HEK293 (cell line): ENCODE data around the gene C16orf92.

ENCODE experiments used
- CTCF ChIA-PET: fragments of 350-600 bp; formaldehyde crosslinking; extraction: SDS; loops from one replicate; lab custom pipeline; 2021; ENCODE audit warnings: antibody characterized with exemption; lab: Yijun Ruan, JAX
- POLR2A ChIA-PET: fragments of 300-600 bp; formaldehyde crosslinking; extraction: SDS; loops from one replicate; lab custom pipeline; 2020; ENCODE audit warnings: antibody characterized with exemption, inconsistent platforms; lab: Yijun Ruan, JAX
- H3K27ac ChIP-seq: fragments of 200-500 bp; sonication (Bioruptor generic); 2 replicates; pipeline ENCODE4 v1.5.1; 2014; ENCODE audit warnings: low read depth, low read length, control low read depth, inconsistent platforms; ENCODE audit errors: extremely low read depth
- H3K36me3 ChIP-seq, 2 experiments: fragments of 200-500 bp in 1 of 2; sonication (Bioruptor generic) in 1 of 2; 1 replicate in 1 of 2; 2 replicates in 1 of 2; pipeline ENCODE4 v1.5.1; 2014 to 2017; ENCODE audit warnings: inconsistent platforms in 2 of 2, low read length in 2 of 2; ENCODE audit not compliant: control insufficient read depth in 2 of 2, insufficient read depth in 1 of 2
- H3K4me1 ChIP-seq: fragments of 200-500 bp; sonication (Bioruptor generic); 2 replicates; pipeline ENCODE4 v1.5.1; 2014; ENCODE audit warnings: mild to moderate bottlenecking, low read length, inconsistent platforms; ENCODE audit not compliant: control insufficient read depth, insufficient read depth
- H3K4me3 ChIP-seq: 2 replicates; pipeline ENCODE4 v1.5.1; 2011; ENCODE audit warnings: low read depth, mild to moderate bottlenecking, control low read depth, low read length, moderate library complexity
- H3K9me3 ChIP-seq: fragments of 200-500 bp; sonication (Bioruptor generic); 2 replicates; pipeline ENCODE4 v1.5.1; 2014; ENCODE audit warnings: low read depth, low read length, inconsistent platforms; ENCODE audit not compliant: control insufficient read depth, insufficient read depth
- GLI4 ChIP-seq: fragments of 450-650 bp; formaldehyde crosslinking; IDR thresholded peaks from 2 replicates; pipeline ENCODE4 v1.5.1; 2016; ENCODE audit warnings: missing biosample characterization, missing genetic modification characterization
- IKZF3 ChIP-seq: fragments of 450-650 bp; IDR thresholded peaks from 2 replicates; pipeline ENCODE4 v1.5.0; 2018; ENCODE audit warnings: missing biosample characterization, mild to moderate bottlenecking, missing genetic modification characterization, moderate library complexity
- RBAK ChIP-seq: fragments of 450-650 bp; formaldehyde crosslinking; IDR thresholded peaks from 2 replicates; pipeline ENCODE4 v1.5.1; 2016; ENCODE audit warnings: missing biosample characterization, missing genetic modification characterization
- ZBTB11 ChIP-seq: fragments of 450-650 bp; formaldehyde crosslinking; conservative IDR thresholded peaks from 2 replicates; pipeline ENCODE4 v1.5.1; 2016; ENCODE audit warnings: low read depth, missing biosample characterization, missing genetic modification characterization
- ZBTB26 ChIP-seq: fragments of 450-650 bp; formaldehyde crosslinking; optimal IDR thresholded peaks from 2 replicates; pipeline ENCODE3; 2016; ENCODE audit warnings: missing biosample characterization, mild to moderate bottlenecking, missing genetic modification characterization
- ZFHX2 ChIP-seq: fragments of 450-650 bp; formaldehyde crosslinking; conservative IDR thresholded peaks from 2 replicates; pipeline ENCODE4 v1.5.1; 2016; ENCODE audit warnings: missing biosample characterization, missing genetic modification characterization
- ZFP3 ChIP-seq: fragments of 450-650 bp; formaldehyde crosslinking; IDR thresholded peaks from 2 replicates; pipeline ENCODE4 v1.5.1; 2016; ENCODE audit warnings: low read depth, missing biosample characterization, missing genetic modification characterization
- ZNF133 ChIP-seq: fragments of 450-650 bp; formaldehyde crosslinking; IDR thresholded peaks from 2 replicates; pipeline ENCODE4 v1.5.1; 2016; ENCODE audit warnings: missing biosample characterization, missing genetic modification characterization
- ZNF138 ChIP-seq: fragments of 450-650 bp; formaldehyde crosslinking; IDR thresholded peaks from 2 replicates; pipeline ENCODE4 v1.5.1; 2016; ENCODE audit warnings: missing biosample characterization, missing genetic modification characterization, borderline replicate concordance
- ZNF148 ChIP-seq: fragments of 450-650 bp; formaldehyde crosslinking; IDR thresholded peaks from 2 replicates; pipeline ENCODE4 v1.5.0; 2017; ENCODE audit warnings: missing biosample characterization, missing genetic modification characterization, borderline replicate concordance
- ZNF184 ChIP-seq: fragments of 450-650 bp; IDR thresholded peaks from 2 replicates; pipeline ENCODE4 v1.5.1; 2018; ENCODE audit warnings: missing biosample characterization, mild to moderate bottlenecking, missing genetic modification characterization
- ZNF221 ChIP-seq: fragments of 450-650 bp; formaldehyde crosslinking; IDR thresholded peaks from 2 replicates; pipeline ENCODE4 v1.5.1; 2017; ENCODE audit warnings: missing biosample characterization, missing genetic modification characterization, borderline replicate concordance
- ZNF248 ChIP-seq: fragments of 450-650 bp; formaldehyde crosslinking; IDR thresholded peaks from 2 replicates; pipeline ENCODE4 v1.5.1; 2017; ENCODE audit warnings: missing biosample characterization, missing genetic modification characterization
- ZNF335 ChIP-seq: fragments of 450-650 bp; formaldehyde crosslinking; conservative IDR thresholded peaks from 2 replicates; pipeline ENCODE4 v1.5.1; 2016; ENCODE audit warnings: missing biosample characterization, missing genetic modification characterization
- ZNF350 ChIP-seq: fragments of 450-650 bp; formaldehyde crosslinking; IDR thresholded peaks from 2 replicates; pipeline ENCODE4 v1.5.0; 2017; ENCODE audit warnings: missing biosample characterization, mild to moderate bottlenecking, missing genetic modification characterization
- ZNF391 ChIP-seq: fragments of 450-650 bp; formaldehyde crosslinking; IDR thresholded peaks from 2 replicates; pipeline ENCODE4 v1.5.1; 2016; ENCODE audit warnings: low read depth, missing biosample characterization, missing genetic modification characterization, borderline replicate concordance
- ZNF416 ChIP-seq: fragments of 450-650 bp; formaldehyde crosslinking; IDR thresholded peaks from 2 replicates; pipeline ENCODE4 v1.5.1; 2016; ENCODE audit warnings: missing biosample characterization, missing genetic modification characterization
- ZNF555 ChIP-seq: fragments of 450-650 bp; formaldehyde crosslinking; conservative IDR thresholded peaks from 2 replicates; pipeline ENCODE4 v1.5.1; 2017; ENCODE audit warnings: missing biosample characterization, mild to moderate bottlenecking, missing genetic modification characterization, inconsistent platforms
- ZNF654 ChIP-seq: fragments of 450-650 bp; formaldehyde crosslinking; IDR thresholded peaks from 2 replicates; pipeline ENCODE4 v1.5.1; 2016; ENCODE audit warnings: low read depth, missing biosample characterization, missing genetic modification characterization
- ZNF677 ChIP-seq: fragments of 450-650 bp; IDR thresholded peaks from 2 replicates; pipeline ENCODE4 v1.5.0; 2018; ENCODE audit warnings: missing biosample characterization, mild to moderate bottlenecking, missing genetic modification characterization, moderate library complexity
- ZNF830 ChIP-seq: fragments of 450-650 bp; IDR thresholded peaks from 2 replicates; pipeline ENCODE4 v1.5.0; 2018; ENCODE audit warnings: missing biosample characterization, missing genetic modification characterization, low read depth, mild to moderate bottlenecking, moderate library complexity
- ZSCAN18 ChIP-seq: fragments of 450-650 bp; formaldehyde crosslinking; IDR thresholded peaks from 2 replicates; pipeline ENCODE4 v1.5.1; 2016; ENCODE audit warnings: missing biosample characterization, missing genetic modification characterization
- ZSCAN5A ChIP-seq: fragments of 450-650 bp; formaldehyde crosslinking; IDR thresholded peaks from 2 replicates; pipeline ENCODE4 v1.5.1; 2016; ENCODE audit warnings: missing biosample characterization, missing genetic modification characterization
- TF ChIP-seq, protein P1 (sequence below): fragments of 450-650 bp; formaldehyde crosslinking; IDR thresholded peaks from 2 replicates; pipeline ENCODE4 v1.5.1; 2016; ENCODE audit warnings: missing biosample characterization, missing genetic modification characterization

C16orf92 gene

GRCh38 chr16:29994600-29995323, 28.2 kb upstream of the C16orf92 start (continued):
- no peak for TF ChIP-seq ZNF654 (tag by site-specific recombination)
- no peak for TF ChIP-seq ZFHX2 (tag by site-specific recombination)
- TF ChIP-seq ZNF248: no peak
- TF ChIP-seq ZNF677: peak; percentile 98
- no peak for TF ChIP-seq ZNF133 (tag by site-specific recombination)
- TF ChIP-seq ZNF148 (tag by site-specific recombination): 0 out of 2 replicates have a peak, but pooled peaks have one; percentile 2
- TF ChIP-seq ZBTB11 (tag by site-specific recombination): peak; percentile 15; the same call in 1 of the 2 replicates
- no peak for TF ChIP-seq ZNF350 (tag by site-specific recombination)
- TF ChIP-seq ZNF184 (tag by site-specific recombination): no peak
- TF ChIP-seq ZNF830 (tag by site-specific recombination): no peak
- TF ChIP-seq ZNF221 (tag by site-specific recombination): no peak
- TF ChIP-seq GLI4: no peak
- no peak for TF ChIP-seq ZNF335 (tag by site-specific recombination)
- no peak for TF ChIP-seq IKZF3 (tag by site-specific recombination)
- TF ChIP-seq, protein P1, sequence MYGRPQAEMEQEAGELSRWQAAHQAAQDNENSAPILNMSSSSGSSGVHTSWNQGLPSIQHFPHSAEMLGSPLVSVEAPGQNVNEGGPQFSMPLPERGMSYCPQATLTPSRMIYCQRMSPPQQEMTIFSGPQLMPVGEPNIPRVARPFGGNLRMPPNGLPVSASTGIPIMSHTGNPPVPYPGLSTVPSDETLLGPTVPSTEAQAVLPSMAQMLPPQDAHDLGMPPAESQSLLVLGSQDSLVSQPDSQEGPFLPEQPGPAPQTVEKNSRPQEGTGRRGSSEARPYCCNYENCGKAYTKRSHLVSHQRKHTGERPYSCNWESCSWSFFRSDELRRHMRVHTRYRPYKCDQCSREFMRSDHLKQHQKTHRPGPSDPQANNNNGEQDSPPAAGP (tag by site-specific recombination): no peak
- no peak for TF ChIP-seq ZNF391 (tag by site-specific recombination)
- TF ChIP-seq ZNF138: no peak
- TF ChIP-seq, all 188 proteins: peak for 6

DNA sequence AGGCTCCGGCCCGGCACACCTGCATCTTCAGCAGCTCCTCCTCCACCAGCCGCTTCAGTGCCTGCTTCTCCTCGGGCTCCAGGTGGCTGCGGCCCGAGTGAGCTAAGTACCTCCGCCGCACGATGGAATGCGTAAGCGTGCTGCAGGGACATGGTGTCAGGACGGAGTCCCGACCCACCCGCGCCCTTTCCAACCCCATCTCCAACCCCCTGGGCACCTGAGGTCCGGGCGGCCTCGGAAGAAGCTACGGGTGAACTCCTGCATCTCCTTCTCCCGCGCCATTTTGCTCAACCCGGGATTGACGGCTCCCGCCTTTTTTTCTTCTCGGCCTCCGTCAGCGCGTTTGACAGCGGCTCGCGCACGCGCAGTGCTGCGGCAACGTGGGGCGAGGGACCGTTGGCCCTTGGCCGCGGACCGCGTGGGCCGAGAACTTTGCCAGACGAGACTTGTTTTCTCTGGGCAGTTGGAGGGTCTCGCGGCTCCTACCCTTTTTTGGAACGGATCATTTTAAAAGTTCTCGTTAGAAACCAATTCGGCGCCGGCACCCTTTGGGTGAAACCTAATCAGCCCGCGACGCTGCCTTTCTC, 27.6 kb upstream of the C16orf92 start, which contains the start of gene HIRIP3:
TSS of gene HIRIP3 (minus strand) at position 294 of the 587 bp plus-strand sequence. CDS start at position 282, 12 bp downstream.
- Histone ChIP-seq H3K27ac (peak within 1 kb of the TSS; percentile 91), H3K9me3 (no peaks in the 10 kb centered on the region), H3K36me3 (peaks cover 8 to 78% of the 10 kb centered on the region in 2 experiments), H3K4me1 (no peaks in the 10 kb centered on the region; the same call in 1 of the 2 replicates), H3K4me3 (peak within 1 kb of the TSS; percentile 93)
- ChIA-PET CTCF (interaction anchor here (0.6 to 2.1 kb wide), 7 partner anchors 11 to 958 kb away, joined by 3 to 12 read pairs (median 6); no protein-coding TSS in a partner anchor), POLR2A (interaction anchor here (0.6 to 4.0 kb wide), 26 partner anchors 9 to 189 kb away, joined by 3 to 42 read pairs (median 4); partner anchors contain the start of genes ALDOA, ASPHD1, DOC2A and KCTD13)
- TF ChIP-seq GLI4 (peak; percentile 68; the same call in 1 of the 2 replicates), ZNF416 (tag by site-specific recombination) (0 out of 2 replicates have a peak, but pooled peaks have one; percentile 42), RBAK (tag by site-specific recombination) (no peak), ZBTB26 (peak; percentile 84), ZNF555 (tag by site-specific recombination) (no peak), ZSCAN18 (tag by site-specific recombination) (peak; percentile 61), ZFP3 (no peak), ZSCAN5A (peak; percentile 14; the same call in 1 of the 2 replicates)
